Eye (tissue), 1 donor: ENCODE results near the gene SCMH1.
"Not testable (repeated sequence)": the region's sequence is repeated elsewhere in the genome, so short reads cannot be mapped to it uniquely, and the experiment has no call there.

Experiments
- DNase-seq: peaks from one replicate; pipeline ENCODE4 v3.0.0-alpha.2; 2015

Gene SCMH1

DNA sequence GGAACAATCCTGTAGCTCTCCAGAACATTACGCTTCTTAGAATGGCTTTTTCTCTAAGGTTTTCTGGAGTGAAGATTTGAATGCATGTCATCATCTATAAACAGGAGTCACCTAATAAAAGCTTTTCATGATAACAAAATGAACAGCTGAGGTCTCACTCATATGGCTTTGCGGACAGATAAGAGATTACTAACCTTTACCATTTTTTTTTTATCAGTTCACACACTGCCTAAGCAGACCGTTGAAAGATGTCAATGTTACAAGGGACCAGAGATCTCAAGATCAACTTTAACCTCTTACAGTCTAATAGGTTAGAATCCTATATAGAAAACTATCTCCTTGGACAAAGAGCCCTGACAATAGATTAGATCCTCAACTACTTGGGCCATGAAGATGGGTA lies 41.4 kb downstream of the SCMH1 start:
- DNase-seq = no peak

DNA sequence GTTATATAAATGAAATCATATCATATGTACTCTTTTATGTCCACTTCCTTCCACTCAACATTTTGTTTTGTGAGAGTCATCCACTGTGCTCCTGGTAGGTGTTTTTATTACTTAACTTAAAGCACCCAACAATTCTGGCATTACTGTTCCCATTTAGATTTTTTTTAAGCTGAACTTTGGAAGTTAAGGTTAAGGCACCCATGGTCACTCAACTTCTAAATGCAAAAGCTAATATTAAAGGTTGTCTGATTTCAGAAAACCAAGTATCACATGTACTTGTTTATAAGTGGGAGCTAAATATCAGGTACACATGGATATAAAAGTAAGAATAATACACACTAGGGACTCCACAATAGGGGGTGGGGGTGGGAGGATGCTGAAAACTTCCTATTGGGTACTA lies 42.7 kb downstream of the SCMH1 start:
- no peak for DNase-seq

DNA sequence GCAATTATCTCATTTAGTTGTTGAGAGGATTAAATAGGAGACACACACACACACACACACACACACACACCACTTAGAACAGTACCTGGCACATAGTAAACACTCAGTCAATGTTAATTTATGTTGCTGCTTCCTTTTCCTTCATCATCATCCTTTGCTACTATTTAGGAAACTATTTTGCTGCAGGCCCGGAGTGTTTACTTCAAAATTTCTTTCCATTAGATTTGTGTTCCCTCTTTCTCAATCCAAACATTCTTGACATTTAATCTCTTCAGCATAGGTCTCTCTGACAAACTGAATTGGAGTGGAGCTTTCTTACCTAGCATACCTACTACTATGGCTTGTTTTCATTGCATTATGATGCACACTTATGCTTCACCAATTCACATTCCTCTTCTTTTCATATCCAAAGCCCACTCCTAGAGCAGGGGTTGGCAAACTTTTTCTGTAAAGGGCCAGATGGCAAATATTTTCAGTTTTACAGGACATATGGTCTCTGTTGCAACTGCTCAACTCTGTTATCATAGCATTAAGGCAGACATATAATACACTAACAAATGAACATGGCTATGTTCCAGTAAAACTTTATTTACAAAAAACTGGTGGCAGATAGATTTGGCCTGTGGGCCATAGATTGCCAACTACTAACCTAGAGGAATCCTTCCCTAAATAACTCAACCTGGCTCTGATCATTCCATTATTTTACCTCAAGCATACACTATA lies 49.5 kb downstream of the SCMH1 start:
- no peak for DNase-seq

DNA sequence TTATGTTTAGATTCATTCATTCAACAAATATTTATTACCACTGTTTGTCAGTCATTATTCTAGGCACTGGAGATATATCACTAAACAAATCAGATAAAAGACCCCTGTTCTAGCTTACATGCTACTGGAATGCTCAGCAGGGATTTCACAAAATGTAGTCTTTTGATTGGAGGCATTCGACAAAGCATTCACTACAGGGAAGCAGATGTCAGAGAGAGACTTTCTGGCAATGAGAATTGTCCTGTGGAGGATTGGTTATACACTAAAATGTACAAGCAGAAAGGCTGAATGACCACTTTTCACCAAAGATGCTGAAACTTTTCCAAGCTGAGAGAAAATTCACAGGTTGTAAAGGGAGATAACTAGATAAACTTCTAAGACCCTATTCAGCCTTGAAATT lies 57.7 kb downstream of the SCMH1 start:
- DNase-seq = no peak

DNA sequence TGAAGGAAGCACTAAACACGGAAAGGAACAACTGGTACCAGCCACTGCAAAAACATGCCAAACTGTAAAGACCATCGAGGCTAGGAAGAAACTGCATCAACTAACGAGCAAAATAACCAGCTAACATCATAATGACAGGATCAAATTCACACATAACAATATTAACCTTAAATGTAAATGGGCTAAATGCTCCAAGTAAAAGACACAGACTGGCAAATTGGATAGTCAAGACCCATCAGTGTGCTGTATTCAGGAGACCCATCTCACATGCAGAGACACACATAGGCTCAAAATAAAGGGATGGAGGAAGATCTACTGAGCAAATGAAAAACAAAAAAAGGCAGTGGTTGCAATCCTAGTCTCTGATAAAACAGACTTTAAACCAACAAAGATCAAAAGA lies 63.9 kb downstream of the SCMH1 start:
- not testable (repeated sequence) for DNase-seq

DNA sequence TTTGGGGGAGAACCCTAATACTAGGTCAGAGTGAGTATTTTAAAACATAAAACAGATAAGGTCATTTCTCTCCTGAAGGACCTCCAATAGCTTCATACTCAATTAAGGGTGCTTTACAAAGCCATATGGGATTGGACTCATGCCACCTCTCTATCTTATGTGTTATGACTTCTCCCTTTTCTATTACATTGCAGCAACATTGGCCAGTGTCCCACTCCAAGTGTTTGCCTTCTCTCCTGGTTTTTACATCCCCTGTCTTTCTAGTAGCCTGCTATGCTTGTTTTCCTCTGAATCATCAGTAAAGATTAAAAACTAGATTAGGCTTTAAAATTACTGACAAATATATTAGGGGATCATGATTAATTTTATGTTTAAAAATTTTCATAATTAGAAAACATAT lies 66.6 kb downstream of the SCMH1 start:
- no peak for DNase-seq

DNA sequence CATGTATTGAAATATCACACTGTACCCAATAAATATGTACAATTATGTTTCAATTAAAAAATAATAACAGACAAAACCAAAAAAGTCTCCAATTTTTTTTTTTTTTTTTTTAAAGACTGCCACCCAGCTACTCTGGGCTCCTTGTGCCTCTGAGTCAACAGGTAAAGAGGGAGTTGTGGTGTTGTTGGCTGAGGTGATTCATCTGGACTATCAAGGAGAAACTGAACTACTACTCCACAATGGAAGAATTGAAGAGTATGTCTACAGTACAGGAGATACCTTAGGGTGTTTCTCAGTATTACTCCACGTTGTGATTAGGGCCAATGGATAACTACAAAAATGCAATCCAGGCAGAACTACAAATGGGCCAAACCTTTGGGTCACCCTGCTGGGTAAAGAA lies 67.9 kb downstream of the SCMH1 start:
- DNase-seq = no peak

DNA sequence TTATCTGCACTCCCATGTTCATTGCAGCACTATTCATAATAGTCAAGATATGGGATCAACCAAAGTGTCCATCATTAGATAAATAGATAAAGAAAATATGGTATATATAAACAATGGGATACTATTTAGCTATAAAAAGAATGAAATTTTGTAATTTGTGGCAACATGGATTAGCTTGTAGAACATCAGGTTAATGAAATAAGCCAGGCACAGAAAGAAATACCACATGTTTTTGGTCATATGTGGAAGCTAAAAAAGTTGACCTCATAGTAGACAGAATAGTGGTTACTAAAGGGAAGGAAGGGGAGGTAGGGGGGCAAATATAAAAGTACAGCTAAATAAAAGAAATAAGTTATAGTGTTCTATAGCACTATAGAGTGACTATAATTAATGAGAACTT lies 68.5 kb downstream of the SCMH1 start:
- no peak for DNase-seq

DNA sequence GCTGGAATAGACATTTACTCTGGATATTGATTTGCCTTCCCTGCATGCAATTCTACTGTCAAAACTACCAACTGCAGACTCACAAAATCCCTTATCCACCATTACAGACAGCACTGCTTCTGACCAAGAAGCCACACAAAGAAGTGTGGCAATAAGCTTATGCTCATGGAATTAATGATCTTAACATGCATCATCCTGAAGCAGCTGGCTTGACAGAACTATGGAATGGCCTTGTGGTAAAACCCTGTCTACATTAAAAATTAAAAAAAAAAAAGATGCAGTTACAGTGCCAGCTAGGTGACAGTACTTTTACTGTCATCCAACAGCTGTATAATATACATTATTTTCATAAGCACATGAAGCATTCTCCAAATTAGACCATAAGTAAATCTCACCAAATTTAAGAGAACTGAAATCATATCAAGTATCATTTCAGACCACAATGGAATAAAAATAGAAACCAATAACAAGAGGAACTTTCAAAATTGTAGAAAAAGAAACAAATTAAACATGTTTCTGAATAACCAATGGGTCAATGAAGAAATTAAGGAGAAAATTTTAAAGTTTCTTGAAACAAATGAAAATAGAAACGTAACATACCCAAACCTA lies 70.7 kb downstream of the SCMH1 start:
- DNase-seq = no peak

DNA sequence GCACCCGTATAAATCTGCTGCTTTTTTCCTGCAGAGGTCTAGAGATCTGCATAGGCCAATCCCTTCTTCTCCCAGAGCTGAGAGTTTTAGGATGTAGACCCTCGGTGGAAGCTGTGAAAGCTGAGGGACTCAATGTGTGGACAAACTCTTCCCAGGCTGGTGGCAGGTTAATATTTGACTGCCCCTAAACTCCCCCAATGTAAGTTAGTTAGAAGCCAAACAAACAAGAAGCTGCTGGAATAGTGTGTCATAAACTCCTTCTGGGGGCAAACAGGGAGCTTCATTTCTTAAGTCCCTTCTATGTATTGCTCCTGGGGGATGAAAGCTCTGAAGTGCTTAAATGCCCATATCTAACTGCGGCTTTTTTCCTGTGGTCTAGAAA lies 72.3 kb downstream of the SCMH1 start:
- DNase-seq = no peak

DNA sequence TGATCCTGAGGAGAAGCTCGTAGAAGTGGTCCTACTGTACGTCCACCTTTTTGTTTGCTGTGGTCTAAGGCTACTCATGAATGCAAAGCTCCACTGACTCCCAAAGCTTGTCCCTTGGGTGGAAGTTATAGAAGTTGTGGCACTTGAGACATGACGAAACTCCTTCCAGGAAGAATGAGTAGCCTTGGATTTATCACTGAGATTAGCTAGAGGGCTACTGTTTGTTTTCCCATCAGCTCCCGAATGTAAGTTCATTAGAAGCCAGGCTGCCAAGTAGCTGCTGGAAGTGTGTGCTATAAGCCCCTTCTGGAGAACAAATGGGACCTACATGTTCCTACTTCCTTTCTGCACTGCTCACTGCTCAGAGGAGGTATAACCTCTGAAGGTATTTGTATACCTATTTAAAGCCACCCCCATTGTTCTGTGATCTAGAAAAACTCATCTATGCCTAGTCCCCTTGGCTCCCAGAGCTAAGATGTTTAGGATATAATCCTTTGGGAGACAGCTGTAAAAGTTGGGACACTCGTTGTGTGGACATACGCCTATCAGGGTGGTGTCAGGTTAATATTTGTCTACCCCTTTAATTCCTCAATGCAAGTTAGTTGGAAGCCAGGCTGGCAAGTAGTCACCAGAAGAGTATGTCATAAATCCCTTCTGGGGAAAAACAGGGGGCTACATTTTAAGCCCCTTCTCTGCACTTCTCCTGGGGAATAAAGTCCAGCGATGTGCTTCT lies 72.9 kb downstream of the SCMH1 start:
- DNase-seq = no peak

DNA sequence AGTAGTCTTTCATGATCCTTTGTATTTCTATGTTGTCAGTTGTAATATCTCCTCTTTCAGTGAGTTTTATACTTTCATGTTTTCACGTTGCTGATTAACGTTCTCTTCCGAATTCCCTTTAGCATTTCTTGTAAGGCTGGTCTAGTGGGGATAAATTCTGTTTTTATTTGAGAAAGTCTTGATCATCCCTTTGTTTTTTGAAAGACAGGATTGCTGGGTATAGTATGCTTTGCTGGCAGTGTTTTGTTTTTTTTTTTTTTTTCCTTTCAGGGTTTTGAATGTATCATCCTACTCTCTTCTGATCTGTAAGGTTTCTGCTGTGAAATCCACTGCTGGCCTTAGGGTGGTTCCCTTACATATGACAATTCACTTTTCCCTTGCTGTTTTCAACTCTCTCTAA lies 74.4 kb downstream of the SCMH1 start:
- DNase-seq = peak; percentile 11

DNA sequence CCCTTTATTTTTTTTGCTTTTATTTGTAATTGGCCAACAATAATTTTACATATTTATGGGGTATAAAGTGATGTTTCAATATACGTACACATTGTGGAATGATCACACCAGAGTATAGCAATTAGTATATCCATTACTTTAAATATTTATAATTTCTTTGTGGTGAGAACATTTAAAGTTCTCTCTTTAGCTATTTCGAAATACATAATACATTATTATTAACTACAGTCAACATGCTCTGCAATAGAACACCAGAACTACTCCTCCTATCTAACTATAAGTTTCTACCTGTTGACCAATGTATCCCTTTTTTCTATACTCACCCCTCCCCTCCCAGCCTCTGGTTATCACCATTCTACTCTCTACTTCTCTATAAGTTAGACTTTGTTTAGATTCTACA lies 77.4 kb downstream of the SCMH1 start:
- no peak for DNase-seq

DNA sequence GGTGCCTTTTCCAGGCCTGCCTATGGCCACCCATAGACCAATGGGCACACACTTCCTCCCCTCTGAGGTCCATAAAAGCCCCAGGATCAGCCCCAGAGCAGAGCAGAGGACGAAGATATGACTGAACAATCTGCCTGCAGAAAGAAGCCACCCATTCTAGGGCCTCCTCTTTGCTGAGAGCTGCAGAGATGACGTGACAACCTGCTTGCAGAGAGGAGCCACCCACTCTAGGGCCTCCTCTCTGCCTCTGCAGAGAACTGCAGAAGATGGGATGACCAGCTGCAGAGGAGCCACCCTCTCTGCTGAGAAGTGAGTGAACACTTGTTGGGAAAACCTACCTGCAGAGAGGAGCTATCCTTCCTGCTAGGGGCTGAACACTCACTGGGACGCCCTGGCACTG lies 79.7 kb downstream of the SCMH1 start:
- no peak for DNase-seq

DNA sequence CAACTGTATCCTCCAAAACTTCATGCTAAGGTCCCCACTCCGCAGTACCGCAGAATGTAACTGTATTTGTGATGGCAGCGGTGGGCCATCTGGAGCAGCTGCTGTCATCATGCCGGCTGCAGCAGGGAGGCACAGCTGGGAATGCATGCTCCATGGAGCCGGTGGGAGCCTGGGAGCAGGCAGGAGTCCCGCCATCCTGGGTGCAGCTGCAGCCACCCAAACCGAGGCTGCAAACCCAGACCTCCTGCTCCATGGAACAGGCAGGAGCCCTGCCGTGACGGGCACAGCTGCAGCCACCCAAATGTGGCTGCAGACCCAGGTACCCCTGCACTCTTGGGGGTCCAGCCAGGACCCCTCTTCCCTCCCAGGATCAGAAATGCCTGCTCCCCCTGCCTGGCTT lies 80.3 kb downstream of the SCMH1 start:
- peak; percentile 33 for DNase-seq

DNA sequence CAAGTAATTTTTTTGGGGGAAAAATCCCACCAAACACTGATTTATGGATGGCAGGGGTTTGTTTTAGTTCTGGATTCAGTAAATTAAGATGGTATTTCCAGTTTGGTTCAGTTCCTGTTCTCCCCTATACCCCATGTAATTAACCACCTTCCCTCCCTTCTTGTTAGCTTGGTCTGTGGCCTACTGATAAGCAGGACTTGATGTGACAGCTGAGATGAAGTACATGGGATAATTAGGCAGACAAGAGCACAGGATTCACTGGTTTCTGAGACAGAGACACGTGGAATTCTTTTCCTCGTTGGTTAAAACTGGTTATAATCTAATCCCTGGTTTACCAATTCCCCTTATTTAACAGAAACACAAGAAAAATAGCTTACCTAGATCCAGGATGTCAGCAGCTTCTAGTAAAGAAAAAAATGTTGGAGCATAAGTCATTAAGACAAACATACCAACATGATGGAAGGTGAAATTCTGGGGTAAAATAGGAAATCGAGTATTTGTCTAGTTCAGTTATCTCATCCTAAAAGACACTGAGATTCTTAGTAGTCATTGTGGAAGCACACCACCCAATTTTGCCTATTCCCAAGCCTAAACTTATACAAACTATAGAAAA lies 81.5 kb downstream of the SCMH1 start:
- DNase-seq = no peak

DNA sequence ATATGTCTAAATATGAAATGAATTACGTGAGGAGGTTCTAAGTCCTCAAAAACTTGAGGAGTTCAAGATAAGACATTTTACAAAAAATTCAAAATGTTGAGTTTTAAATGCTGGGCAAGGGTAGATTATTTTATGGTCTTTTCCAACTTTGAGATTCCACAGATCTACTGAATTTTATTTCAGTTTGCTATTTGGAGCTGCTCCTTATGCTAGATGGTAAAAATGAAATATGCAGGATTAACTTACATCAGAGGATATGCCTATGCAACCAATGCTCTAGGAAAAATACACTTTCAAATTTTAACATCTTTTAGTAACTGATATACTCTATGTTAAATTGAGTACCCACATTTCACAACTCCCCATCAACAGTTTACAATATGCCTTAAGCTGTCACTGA lies 83.1 kb downstream of the SCMH1 start:
- DNase-seq = no peak

DNA sequence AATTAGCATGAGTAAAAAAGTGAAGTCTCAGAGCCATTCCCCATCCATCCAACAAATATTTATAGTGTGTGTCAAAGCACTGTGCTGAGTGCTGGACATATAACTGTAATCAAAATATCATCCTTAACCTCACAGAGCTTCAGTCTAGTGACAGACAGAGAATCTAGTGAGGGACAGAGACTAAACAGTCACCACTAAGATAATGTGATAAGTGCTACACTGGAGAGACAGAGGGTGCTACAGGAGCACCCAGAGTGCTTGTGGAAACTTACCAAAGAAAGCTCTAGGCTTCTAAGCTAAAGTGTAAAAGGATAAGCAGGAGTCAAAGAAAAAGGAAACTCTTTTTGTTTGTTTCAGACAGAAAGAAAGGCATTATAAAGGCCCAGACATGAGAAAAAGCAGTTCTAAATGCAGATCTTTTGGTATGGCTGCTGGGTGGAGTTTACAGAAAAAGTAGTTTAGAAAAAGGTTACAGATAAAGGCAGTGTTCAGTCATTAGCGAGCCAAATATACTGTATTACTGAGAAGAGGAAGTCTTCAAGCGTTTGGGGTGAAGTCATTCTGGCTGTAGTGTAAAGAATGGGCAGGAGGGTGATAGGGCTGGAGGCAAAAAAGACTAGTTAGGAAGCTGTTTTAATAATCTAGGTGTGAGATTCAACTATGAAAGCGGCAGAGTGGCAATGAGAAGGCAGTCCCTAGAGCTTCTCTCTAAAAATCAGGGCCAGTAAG lies 83.8 kb downstream of the SCMH1 start:
- DNase-seq = no peak

DNA sequence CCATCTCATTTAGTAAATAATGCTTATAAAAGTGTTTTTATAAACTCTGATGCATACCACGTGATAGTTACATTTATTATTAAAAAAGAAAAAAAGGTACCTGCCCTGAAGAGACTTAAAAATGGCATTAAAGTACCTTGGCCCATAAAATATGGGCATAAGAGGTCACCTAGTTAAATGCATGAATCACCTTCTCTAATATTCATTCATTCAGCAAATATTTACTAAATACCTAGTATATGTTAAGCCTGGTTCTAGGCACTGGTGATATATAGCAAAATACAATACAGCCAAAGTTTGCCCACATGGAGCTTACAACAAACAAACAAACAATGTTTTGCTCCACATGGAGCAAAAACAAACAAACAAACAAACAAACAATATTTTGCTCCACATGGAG lies 87.0 kb downstream of the SCMH1 start:
- DNase-seq = no peak

DNA sequence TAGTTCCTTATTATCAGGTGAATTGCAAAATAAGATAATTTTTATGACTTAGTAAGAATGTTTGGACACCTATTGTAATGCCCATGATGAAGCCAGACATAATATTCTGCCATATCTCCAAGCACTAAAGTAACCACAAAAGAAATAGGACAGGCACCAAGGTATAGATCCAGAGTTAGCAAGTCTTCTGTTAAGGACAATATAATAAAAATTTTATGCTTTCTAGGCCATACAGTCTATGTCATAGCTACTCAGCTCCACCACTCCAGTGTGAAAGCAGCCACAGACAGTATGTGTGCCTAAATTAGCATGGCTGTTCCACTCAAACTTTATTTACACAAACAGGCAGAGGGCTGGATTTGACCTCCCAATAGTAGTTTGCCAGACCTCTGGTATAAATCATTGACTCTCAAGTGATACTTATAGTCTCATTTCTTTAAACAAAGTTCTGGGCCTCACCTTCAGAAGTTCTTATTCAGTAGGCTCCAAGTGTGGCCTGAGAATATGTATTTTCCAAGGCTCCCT lies 88.3 kb downstream of the SCMH1 start:
- DNase-seq = no peak

DNA sequence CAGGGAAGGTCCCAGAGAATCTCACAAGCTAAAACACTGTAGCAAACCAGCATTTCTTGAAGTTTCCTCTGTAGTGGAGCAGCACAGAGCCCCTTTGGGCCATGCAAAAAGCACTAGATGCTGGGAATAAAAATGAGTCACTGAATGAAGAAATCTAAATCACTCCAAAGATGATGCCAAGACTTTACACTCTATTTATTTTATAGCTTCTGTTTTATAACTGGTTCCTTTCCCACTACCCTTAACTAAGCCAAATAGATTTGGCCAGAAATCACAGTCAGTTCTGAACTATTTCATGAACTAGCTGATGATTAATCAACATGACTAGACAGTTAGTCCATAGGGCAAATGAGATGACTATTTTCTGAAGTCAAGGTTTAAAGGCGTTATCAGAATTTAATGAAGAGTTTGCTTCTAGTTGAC lies 89.5 kb downstream of the SCMH1 start:
- DNase-seq = peak; percentile 3

DNA sequence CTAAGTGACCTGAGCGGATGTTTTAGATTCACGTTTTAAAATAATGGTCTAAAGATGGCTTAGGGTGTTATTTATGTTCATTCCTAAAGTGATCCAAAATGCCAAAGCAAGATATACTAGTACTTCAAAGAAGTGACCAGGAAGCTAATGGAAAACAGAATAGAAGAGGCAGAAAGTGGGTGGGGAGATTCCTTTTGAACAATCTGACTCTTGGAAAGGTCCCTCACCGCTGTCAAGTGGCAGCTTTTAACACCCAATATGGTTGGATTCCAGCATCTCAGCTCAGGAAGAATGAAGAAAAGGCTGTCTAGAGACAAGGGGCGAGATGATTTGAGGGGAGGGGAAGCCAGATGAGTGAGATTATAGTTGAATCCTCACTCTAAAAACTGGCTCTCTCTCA lies 90.3 kb downstream of the SCMH1 start:
- no peak for DNase-seq

DNA sequence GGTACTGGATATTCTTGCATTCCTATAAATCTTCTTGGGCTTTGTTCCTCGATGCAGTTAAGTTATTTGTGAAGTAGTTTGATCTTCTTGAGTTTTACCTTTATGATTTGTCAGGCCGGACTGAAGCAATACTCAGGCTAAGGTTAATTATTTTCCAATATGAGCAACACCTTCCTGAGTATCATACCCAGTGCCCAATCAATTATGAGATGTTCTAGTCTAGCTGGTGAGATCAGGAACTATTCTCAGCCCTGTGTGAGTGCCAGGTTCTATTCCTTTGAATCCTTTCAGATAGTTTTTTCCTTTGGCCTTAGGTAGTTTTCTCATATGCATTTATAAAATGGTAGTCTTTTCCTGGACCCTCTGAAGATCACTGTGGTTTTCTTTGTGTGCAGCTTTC lies 92.5 kb downstream of the SCMH1 start:
- no peak for DNase-seq
